Stimulated activated CD4-positive, alpha-beta T cell treated with anti-CD3 and anti-CD28 coated beads, TNF-alpha, amount 100 ng/mL, for 48 hours (primary cell): ENCODE results near the gene ANKRD24.
"Not testable (repeated sequence)": the region's sequence is repeated elsewhere in the genome, so short reads cannot be mapped to it uniquely, and the experiment has no call there.

ENCODE experiments used
- DNase-seq, 3 donors: peaks; one replicate each; pipeline ENCODE4 v3.0.0-alpha.2; 2020; ENCODE audit warnings: low read depth in 3 of 3

ANKRD24 gene

DNA sequence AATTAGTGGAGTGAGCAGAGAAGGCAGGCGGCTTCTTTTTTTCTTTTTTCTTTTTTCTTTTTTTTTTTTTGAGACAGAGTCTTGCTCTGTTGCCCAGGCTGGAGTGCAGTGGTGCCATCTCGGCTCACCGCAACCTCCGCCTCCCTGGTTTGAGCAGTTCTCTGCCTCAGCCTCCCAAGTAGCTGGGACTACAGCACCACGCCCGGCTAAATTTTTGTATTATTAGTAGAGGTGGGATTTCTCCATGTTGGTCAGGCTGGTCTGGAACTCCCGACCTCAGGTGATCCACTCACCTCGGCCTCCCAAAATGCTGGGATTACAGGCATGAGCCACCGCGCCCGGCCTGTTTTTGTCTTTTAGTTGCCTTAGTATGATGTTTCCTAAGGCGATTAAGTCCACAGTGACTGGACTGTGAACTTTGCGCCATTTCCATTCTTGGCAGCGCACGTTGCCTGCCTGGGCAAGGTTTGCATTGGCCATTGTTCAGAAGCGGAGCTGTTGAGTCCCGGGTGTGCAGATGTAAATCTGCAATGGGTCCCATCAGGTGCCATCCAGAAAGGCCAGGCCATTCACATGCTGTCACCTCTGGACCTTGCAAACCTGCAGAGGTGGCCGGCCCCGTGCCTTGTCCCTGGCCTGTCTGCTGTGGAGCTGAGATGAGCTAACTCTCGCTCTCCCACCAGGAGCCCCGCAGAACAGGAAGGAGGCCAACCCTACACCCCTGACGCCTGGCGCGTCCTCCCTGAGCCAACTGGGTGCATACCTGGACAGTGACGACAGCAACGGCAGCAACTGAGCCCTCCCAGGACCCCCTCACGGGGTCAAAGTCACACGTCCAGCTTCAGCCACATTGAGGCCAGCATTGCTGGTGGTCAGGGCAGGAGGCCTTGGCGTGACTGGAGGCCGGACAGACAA, 85.7 kb downstream of the ANKRD24 start:
- DNase-seq: no peak

DNA sequence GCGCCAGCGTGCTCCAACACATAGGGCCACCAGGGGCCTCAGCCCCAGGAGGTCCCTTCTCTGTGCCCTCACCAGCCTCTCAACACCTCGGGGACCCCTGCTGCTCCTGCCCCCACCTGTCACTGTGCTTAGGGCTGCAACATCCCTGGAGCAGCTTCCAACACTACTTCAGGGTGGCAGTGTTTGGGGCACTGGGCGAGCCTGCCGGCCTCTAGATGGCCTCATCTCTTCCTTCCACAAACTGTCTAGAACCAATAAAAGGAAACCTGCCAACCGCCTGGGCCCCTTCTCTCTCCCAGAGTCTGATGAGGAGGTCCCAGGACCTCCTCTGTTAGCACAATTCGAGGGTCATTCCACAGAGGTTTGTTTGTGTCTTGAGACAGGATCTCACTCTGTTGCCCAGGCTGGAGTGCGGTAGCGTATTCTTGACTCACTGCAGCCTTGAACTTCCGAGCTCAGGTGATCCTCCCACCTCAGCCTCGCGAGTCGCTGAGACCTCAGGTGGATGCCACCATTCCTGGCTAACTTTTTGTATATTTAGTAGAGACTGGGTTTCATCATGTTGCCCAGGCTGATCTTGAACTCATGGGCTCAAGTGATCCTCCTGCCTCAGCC, 86.4 kb downstream of the ANKRD24 start:
- no peak for DNase-seq

DNA sequence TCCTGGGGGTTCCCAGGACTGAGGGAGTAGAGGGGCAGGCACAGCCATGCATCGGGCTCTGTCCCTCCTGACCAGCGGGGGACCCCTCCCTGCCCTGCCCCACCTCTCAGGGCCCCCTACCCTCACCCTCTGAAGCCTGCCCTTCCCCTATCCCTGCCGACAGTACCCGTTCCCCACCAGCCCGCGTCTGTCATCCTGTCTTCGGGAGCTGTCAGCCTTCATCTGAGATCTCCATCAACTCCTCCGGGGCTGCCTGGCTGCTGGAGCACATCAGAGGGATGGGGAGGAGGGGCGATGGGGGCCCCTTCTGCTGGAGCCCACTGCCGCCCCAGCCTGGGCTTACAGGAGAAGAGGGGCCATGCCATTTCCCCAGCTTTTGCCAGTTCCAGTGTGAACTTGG, 90.4 kb downstream of the ANKRD24 start:
- no peak for DNase-seq

DNA sequence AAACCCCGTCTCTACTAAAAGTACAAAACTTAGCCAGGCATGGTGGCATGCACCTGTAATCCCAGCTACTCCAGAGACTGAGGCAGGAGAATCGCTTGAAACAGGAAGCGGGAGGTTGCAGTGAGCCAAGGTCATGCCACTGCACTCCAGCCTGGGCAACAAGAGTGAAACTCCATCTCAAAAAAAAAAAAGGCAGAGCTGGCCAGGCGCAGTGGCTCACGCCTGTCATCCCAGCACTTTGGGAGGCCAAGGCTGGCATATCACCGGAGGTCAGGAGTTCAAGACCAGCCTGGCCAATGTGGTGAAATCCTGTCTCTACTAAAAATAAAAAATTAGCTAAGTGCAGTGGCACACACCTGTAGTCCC, 91.8 kb downstream of the ANKRD24 start:
- not testable (repeated sequence) for DNase-seq
